Heart right ventricle (tissue), 16 donors: ENCODE measurements around the gene CEP350. TPM values are rescaled to one million over a fixed set of nuclear protein-coding genes. Genes with fewer than 3 reads are reported as not detected.

ENCODE experiments used
- ATAC-seq, 8 donors: fragments of 200-7000 bp; cut with Tn5 transposase; one replicate each; pipeline ENCODE4 v1.9.1; 2020; ENCODE audit warnings: mild to moderate bottlenecking in 8 of 8, moderate library complexity in 8 of 8, moderate number of reproducible peaks in 1 of 8
- DNase-seq, 2 donors: peaks; one replicate each; pipeline ENCODE4 v3.0.0-alpha.2; 2020
- H3K27ac ChIP-seq, 10 donors: fragments of 200-600 bp; sonication (generic) in 2 of 10; one replicate each; pipeline versions ENCODE4 v1.5.0 to v1.8.0; 2020 to 2022; ENCODE audit warnings: mild to moderate bottlenecking in 3 of 10
- H3K27me3 ChIP-seq, 7 donors: fragments of 200-600 bp; one replicate each; pipeline ENCODE4 v1.8.0; 2021 to 2022; ENCODE audit warnings: mild to moderate bottlenecking in 2 of 7
- H3K36me3 ChIP-seq, 9 donors: fragments of 200-600 bp; sonication (generic) in 1 of 9; one replicate each; pipeline versions ENCODE4 v1.5.0 to v1.8.0; 2020 to 2022; ENCODE audit warnings: mild to moderate bottlenecking in 2 of 9
- H3K4me1 ChIP-seq, 9 donors: fragments of 200-600 bp; sonication (generic) in 1 of 9; one replicate each; pipeline versions ENCODE4 v1.5.0 to v1.8.0; 2020 to 2022; ENCODE audit warnings: mild to moderate bottlenecking in 4 of 9
- H3K4me3 ChIP-seq, 10 donors: fragments of 200-600 bp; sonication (generic) in 2 of 10; one replicate each; pipeline versions ENCODE4 v1.5.0 to v1.8.0; 2020 to 2022; ENCODE audit warnings: mild to moderate bottlenecking in 7 of 10, moderate library complexity in 2 of 10
- H3K9me3 ChIP-seq, 11 donors: fragments of 200-600 bp in 10 of 11; sonication (generic) in 2 of 11; one replicate each; pipeline versions ENCODE4 v1.5.0 to v1.8.0; 2013 to 2022; ENCODE audit warnings: mild to moderate bottlenecking in 2 of 11, control low read depth in 1 of 11, moderate library complexity in 1 of 11
- WGBS, 2 donors: extraction: QIAGEN DNeasy Blood & Tissue Kit; methylation state at CpG; one replicate each; pipeline ENCODE4 v1.1.7; 2013; ENCODE audit warnings: inconsistent platforms in 1 of 2; 5-methylcytosine and 5-hydroxymethylcytosine counted together
- intact Hi-C, 10 donors: fragments of 100-400 bp; cut with DNase I; formaldehyde crosslinking; loops; one replicate each; pipeline versions ENCODE4 v1.11.1 to v1.14.2; 2022
- polyA plus RNA-seq, 2 donors: library from polyadenylated mRNA; stranded (reverse); fragments of 200-250 nt; gene quantifications; one replicate each; pipeline ENCODE4 v1.2.3, GENCODE V29; 2013
- total RNA-seq, 10 donors: library from RNA; stranded (reverse); fragmentation: NEBNext Ultra II Directional in 3 of 10; extraction: Animal tissue kit (Norgen Biotek cat#: 25700) in 3 of 10; gene quantifications; one replicate each; pipeline versions ENCODE4 v1.2.1 to v1.2.4, GENCODE V29; 2021 to 2023
- TF ChIP-seq, protein P1 (sequence below), 9 donors: fragments of 200-600 bp; sonication (generic) in 2 of 9; IDR thresholded peaks; one replicate each; pipeline versions ENCODE4 v1.5.0 to v1.8.0; 2021 to 2022; ENCODE audit warnings: antibody characterized with exemption in 9 of 9, mild to moderate bottlenecking in 5 of 9, moderate library complexity in 1 of 9
- donor health status: Arrhythmogenic right ventricular cardiomyopathy.
- donor health status: ischemic (EF 13 %, LVEDD 7.1; RV severe dilation, severe dysfunction).
- donor health status: healthy with polysubstance abuse.
- donor health status: DM: no; HTN: yes; CAD: no.
- donor health status: DM: no; HTN: no; CAD: no.
- donor health status: ischemic (EF 25% LVEDD 6.9; RV normal size, moderate dysfunction).
- donor health status: ischemic (EF 25% LVEDD 5.7; RV mildly dilated, moderate dysfunction).
- donor health status: healthy.
- donor health status: DM: yes; HTN: yes; CAD: no.
- donor health status: Ischemic cardiomyopathy.
- donor health status: ischemic (EF 35%, LVEDD 5.7; RV mildly dilated, moderate dysfunction).
- donor health status: nonischemic (EF 11% LVEDD 7.7; RV severe dilation, severe dysfunction).
- donor health status: DM: yes; HTN: yes; CAD: no.
- donor health status: PGD.
- donor health status: ischemic (EF 29% LVEDD 5.4; RV normal size, mild dysfunction).
- donor health status: nonischemic (EF 23%, LVEDD 6.1; RV moderate dilation, normal function).

The CEP350 gene
- total and polyA plus RNA-seq, 12 donors: 3.7 to 46.3 (median 37.7) TPM

DNA sequence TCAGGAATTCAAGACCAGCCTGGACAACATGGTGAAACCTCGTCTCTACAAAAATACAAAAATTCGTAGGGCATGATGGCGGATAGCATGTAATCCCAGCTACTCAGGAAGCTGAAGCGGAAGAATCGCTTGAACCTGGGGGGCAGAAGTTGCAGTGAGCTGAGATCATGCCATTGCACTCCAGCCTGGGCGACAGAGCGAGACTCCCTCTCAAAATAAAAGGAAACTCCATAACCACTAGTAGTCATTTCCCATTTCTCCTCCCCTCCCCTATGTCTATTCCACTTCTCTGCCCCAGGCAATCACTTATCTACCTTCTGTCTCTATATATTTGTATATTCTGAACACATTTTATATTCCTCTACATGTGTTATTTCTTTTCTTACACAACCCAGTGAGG lies 4.0 kb upstream of the CEP350 start:
- intact Hi-C loops: loop anchor here in 3 of 10 donors (5.0 to 10.0 kb wide), 2 partner anchors 68 to 204 kb away; partner anchors contain the start of genes TOR1AIP1 (in 2 of the 3) and QSOX1 (in 1 of the 3)
- TF ChIP-seq, protein P1, sequence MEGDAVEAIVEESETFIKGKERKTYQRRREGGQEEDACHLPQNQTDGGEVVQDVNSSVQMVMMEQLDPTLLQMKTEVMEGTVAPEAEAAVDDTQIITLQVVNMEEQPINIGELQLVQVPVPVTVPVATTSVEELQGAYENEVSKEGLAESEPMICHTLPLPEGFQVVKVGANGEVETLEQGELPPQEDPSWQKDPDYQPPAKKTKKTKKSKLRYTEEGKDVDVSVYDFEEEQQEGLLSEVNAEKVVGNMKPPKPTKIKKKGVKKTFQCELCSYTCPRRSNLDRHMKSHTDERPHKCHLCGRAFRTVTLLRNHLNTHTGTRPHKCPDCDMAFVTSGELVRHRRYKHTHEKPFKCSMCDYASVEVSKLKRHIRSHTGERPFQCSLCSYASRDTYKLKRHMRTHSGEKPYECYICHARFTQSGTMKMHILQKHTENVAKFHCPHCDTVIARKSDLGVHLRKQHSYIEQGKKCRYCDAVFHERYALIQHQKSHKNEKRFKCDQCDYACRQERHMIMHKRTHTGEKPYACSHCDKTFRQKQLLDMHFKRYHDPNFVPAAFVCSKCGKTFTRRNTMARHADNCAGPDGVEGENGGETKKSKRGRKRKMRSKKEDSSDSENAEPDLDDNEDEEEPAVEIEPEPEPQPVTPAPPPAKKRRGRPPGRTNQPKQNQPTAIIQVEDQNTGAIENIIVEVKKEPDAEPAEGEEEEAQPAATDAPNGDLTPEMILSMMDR (IDR thresholded peaks at IDR 0.05): no peak
- H3K27ac ChIP-seq: peak overlapping the region in 1 of 10 donors; percentile 54
- H3K4me3 ChIP-seq: no peak overlapping the region
- DNase-seq (no peak), ATAC-seq (no peak)
- H3K27me3 ChIP-seq: no peaks in the 10 kb centered on the region
- H3K36me3 ChIP-seq: no peaks in the 10 kb centered on the region
- H3K9me3 ChIP-seq: no peaks in the 10 kb centered on the region
- peaks cover 0 to 31% (median 7%) of the 10 kb centered on the region in 9 donors for H3K4me1 ChIP-seq
- 91% methylated on average over 7 of the region's 7 CpGs for WGBS, 2 donors

DNA sequence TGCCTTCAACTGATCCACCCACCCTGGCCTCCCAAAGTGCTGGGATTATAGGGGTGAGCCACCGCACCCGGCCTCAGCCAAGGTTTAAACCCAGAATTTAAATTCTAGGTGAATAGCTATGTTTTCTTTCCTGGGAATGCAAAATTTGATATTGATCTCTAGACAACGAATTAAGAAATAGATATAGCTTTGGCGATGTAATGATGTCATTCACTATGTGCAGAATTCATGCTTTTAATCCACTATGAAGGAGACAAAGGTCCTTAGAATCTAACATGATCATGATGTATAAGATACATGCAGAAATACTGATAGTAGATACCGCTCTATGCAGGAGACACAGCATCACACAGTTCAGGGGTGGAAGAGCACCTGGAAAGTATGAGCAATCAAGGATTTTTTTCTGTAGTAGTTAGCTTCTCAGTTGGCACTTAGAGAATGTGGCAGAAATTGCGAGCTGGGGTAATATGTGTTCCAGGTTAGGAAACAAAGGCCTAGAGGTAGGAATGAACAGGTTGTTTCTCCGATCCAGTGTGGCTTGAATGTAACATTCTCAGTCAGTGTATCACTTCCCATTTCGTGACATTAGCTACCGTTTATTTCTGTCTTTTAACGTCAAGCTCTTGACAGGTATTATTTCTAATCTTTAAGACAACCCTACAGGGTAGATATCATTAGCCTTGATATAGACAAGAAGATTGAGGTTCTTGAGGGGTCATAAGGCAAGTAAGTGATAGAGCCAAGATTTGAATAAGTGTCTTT lies 3.0 kb upstream of the CEP350 start:
- intact Hi-C loops: loop anchor here in 3 of 10 donors (5.0 to 10.0 kb wide), 2 partner anchors 69 to 203 kb away; partner anchors contain the start of genes TOR1AIP1 (in 2 of the 3) and QSOX1 (in 1 of the 3)
- Histone ChIP-seq H3K4me1 (peaks cover 6 to 40% (median 15%) of the 10 kb centered on the region in 9 donors), H3K9me3 (no peaks in the 10 kb centered on the region), H3K27ac (peak overlapping the region in 1 of 10 donors; percentile 99), H3K4me3 (peak overlapping the region in 1 of 10 donors; percentile 2), H3K36me3 (no peaks in the 10 kb centered on the region), H3K27me3 (no peaks in the 10 kb centered on the region)
- TF ChIP-seq, protein P1 (IDR thresholded peaks at IDR 0.05): no peak
- no peak for DNase-seq
- 82 to 87% methylated on average over 10 of the region's 10 CpGs for WGBS, 2 donors
- no peak for ATAC-seq

DNA sequence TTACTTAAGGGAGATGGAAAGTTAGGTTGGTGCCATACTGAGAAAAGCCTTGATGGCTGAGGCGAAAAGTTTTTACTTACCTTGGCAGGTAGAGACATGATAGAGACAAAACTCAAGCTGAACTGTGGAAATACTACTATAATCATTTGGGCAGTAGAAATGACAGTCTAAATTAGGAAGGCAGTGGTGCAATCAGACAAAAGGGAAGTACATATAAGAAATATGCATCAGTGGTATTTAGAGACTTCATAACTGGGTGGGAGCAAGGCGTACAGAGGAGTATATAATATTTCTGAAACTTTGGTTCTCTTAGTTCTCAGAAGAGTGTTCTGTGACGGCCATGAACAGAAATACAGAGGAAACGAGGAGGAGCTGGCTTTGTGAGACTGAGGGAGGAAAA lies 2.4 kb upstream of the CEP350 start:
- H3K4me1 ChIP-seq: peaks cover 8 to 47% (median 21%) of the 10 kb centered on the region in 9 donors
- no peaks in the 10 kb centered on the region for H3K36me3 ChIP-seq
- no peaks in the 10 kb centered on the region for H3K27me3 ChIP-seq
- peak overlapping the region in 1 of 10 donors; percentile 99 for H3K27ac ChIP-seq
- ATAC-seq (no peak), DNase-seq (no peak)
- 85 to 87% methylated on average over 4 of the region's 4 CpGs for WGBS, 2 donors
- TF ChIP-seq, protein P1 (IDR thresholded peaks at IDR 0.05): no peak
- intact Hi-C loops: loop anchor here in 3 of 10 donors (5.0 to 10.0 kb wide), 2 partner anchors 70 to 203 kb away; partner anchors contain the start of genes TOR1AIP1 (in 2 of the 3) and QSOX1 (in 1 of the 3)
- H3K9me3 ChIP-seq: no peaks in the 10 kb centered on the region
- H3K4me3 ChIP-seq: peak overlapping the region in 1 of 10 donors; percentile 2

DNA sequence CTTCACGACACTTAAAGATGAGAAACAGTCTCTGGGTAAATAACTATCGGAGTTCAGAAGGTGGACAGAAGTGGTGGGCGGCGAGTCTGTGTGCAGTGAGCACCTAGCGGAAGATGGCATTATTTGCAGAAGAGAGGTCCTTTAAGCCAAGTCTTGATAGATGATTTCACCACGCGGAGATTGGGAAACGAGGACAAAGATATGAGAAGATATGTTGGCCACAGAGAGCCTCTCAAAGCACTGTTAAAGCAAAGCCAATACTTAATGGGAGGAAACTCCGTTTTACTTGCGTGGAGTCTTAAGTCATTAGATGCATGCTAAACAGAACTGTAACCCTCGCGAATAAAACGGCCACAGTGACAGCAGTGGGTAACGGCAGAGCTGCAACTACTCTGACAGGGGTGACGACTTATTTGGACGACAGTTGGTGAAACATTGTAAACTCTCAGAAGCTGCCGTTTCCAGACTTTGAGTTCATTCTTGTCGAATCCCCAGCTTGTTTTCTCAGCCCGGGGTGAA lies 577 bp upstream of the CEP350 start:
- ATAC-seq (peak; percentile 8 to 52 (median 38)), DNase-seq (peak in 1 of 2 donors; percentile 23)
- 2 to 3% methylated on average over 19 of the region's 19 CpGs for WGBS, 2 donors
- TF ChIP-seq, protein P1 (IDR thresholded peaks at IDR 0.05): peak in 2 of 9 donors; percentile 23 to 31
- Histone ChIP-seq H3K27me3 (no peaks in the 10 kb centered on the region), H3K27ac (peak overlapping the region; percentile 85 to 99 (median 96)), H3K4me1 (peaks cover 8 to 62% (median 34%) of the 10 kb centered on the region in 9 donors), H3K4me3 (peak overlapping the region; percentile 39 to 99 (median 96)), H3K36me3 (no peaks in the 10 kb centered on the region), H3K9me3 (no peaks in the 10 kb centered on the region)
- intact Hi-C loops: loop anchor here in 5 of 10 donors (1.0 to 10.0 kb wide), 5 partner anchors 71 to 201 kb away; partner anchors contain the start of genes TOR1AIP1 (in 4 of the 5) and QSOX1 (in 1 of the 5)
